ENCODE measurements around the gene RFTN1.

Gene RFTN1

GRCh38 chr3:16533928-16534574, 20.6 kb upstream of the RFTN1 start:
- H3K4me3 ChIP-seq: no peak overlapping the region
- no peak overlapping the region for H3K27ac ChIP-seq

GRCh38 chr3:16529264-16529663, 15.8 kb upstream of the RFTN1 start:
- Histone ChIP-seq H3K4me3 (no peak overlapping the region), H3K27ac (no peak overlapping the region)

GRCh38 chr3:16528581-16528993, 15.1 kb upstream of the RFTN1 start:
- Histone ChIP-seq H3K4me3 (no peak overlapping the region), H3K27ac (no peak overlapping the region)

GRCh38 chr3:16528106-16528505, 14.6 kb upstream of the RFTN1 start:
- no peak overlapping the region for H3K27ac ChIP-seq
- no peak overlapping the region for H3K4me3 ChIP-seq

GRCh38 chr3:16524196-16524595, 10.7 kb upstream of the RFTN1 start:
- Histone ChIP-seq H3K27ac (no peak overlapping the region), H3K4me3 (no peak overlapping the region)

- no peak overlapping the region for H3K4me3 ChIP-seq
- H3K27ac ChIP-seq: no peak overlapping the region
Measured at GRCh38 chr3:16523778-16524177, 10.3 kb upstream of the RFTN1 start.

GRCh38 chr3:16522834-16523233, 9.3 kb upstream of the RFTN1 start:
- Histone ChIP-seq H3K27ac (no peak overlapping the region), H3K4me3 (no peak overlapping the region)

GRCh38 chr3:16520970-16521881, 7.7 kb upstream of the RFTN1 start:
- Histone ChIP-seq H3K4me3 (no peak overlapping the region), H3K27ac (no peak overlapping the region)

- Histone ChIP-seq H3K4me3 (no peak overlapping the region), H3K27ac (no peak overlapping the region)
Measured at GRCh38 chr3:16520241-16520969, 6.9 kb upstream of the RFTN1 start.

- peak overlapping the region in 6 of 21 experiments; percentile 7 to 94 (median 43) for H3K27ac ChIP-seq
- no peak overlapping the region for H3K4me3 ChIP-seq
Measured at GRCh38 chr3:16516695-16517481, 3.4 kb upstream of the RFTN1 start.

- H3K27ac ChIP-seq: peak overlapping the region in 7 of 21 experiments; percentile 7 to 94 (median 48)
Measured at GRCh38 chr3:16515885-16516420, 2.5 kb upstream of the RFTN1 start.

GRCh38 chr3:16514755-16515353, 1.4 kb upstream of the RFTN1 start:
- peak overlapping the region in 9 of 21 experiments; percentile 3 to 94 (median 85) for H3K27ac ChIP-seq

More at GRCh38 chr3:16515885-16516420, 2.5 kb upstream of the RFTN1 start:
- H3K4me3 ChIP-seq: no peak overlapping the region

GRCh38 chr3:16514021-16514700, 662 bp upstream of the RFTN1 start:
- H3K27ac ChIP-seq: peak overlapping the region in 20 of 21 experiments; percentile 59 to 95 (median 88)

More at GRCh38 chr3:16514755-16515353, 1.4 kb upstream of the RFTN1 start:
- H3K4me3 ChIP-seq: no peak overlapping the region

GRCh38 chr3:16512435-16513140, 911 bp downstream of the RFTN1 start:
- H3K27ac ChIP-seq: peak overlapping the region; percentile 41 to 95 (median 88)

More at GRCh38 chr3:16514021-16514700, 662 bp upstream of the RFTN1 start:
- peak overlapping the region; percentile 60 to 89 (median 81) for H3K4me3 ChIP-seq

GRCh38 chr3:16511681-16512434, 1.6 kb downstream of the RFTN1 start:
- Histone ChIP-seq H3K4me3 (peak overlapping the region; percentile 60 to 89 (median 81)), H3K27ac (peak overlapping the region; percentile 41 to 95 (median 88))

More at GRCh38 chr3:16512435-16513140, 911 bp downstream of the RFTN1 start:
- H3K4me3 ChIP-seq: peak overlapping the region; percentile 60 to 89 (median 81)

- Histone ChIP-seq H3K4me3 (no peak overlapping the region), H3K27ac (peak overlapping the region in 15 of 21 experiments; percentile 16 to 95 (median 89))
Measured at GRCh38 chr3:16510620-16511319, 2.7 kb downstream of the RFTN1 start.
